ENCODE measurements around the gene PILRA.
A peak's percentile ranks its signal among the peaks of the same experiment; 100 is the strongest.
"Not testable (repeated sequence)": the region's sequence is repeated elsewhere in the genome, so short reads cannot be mapped to it uniquely, and the experiment has no call there.

Gene PILRA

GRCh38 chr7:100373261-100373831, at the start of gene PILRA:
Gene PILRA, plus strand, starts transcription at chr7:100373487. Its CDS starts 170 bp downstream, at chr7:100373657.
- DNase-seq (ENCODE audit: low read depth): no peak

- not testable (repeated sequence) for DNase-seq (ENCODE audit: low read depth)
Measured at GRCh38 chr7:100324194-100324593, 49.1 kb upstream of the PILRA start.

GRCh38 chr7:100325671-100326070, 47.6 kb upstream of the PILRA start:
- not testable (repeated sequence) for DNase-seq (ENCODE audit: low read depth)

GRCh38 chr7:100326914-100327313, 46.4 kb upstream of the PILRA start:
- not testable (repeated sequence) for DNase-seq (ENCODE audit: low read depth)

GRCh38 chr7:100335566-100336466, 37.5 kb upstream of the PILRA start:
- peak; percentile 78 for DNase-seq (ENCODE audit: low read depth)

GRCh38 chr7:100338083-100338696, 35.1 kb upstream of the PILRA start:
- not testable (repeated sequence) for DNase-seq (ENCODE audit: low read depth)

GRCh38 chr7:100341286-100341685, 32.0 kb upstream of the PILRA start:
- DNase-seq (ENCODE audit: low read depth): not testable (repeated sequence)

GRCh38 chr7:100342765-100343164, 30.5 kb upstream of the PILRA start:
- DNase-seq (ENCODE audit: low read depth): no peak

GRCh38 chr7:100344124-100344559, 29.1 kb upstream of the PILRA start:
- DNase-seq (ENCODE audit: low read depth): not testable (repeated sequence)

GRCh38 chr7:100344560-100345287, 28.6 kb upstream of the PILRA start:
- peak; percentile 70 for DNase-seq (ENCODE audit: low read depth)

GRCh38 chr7:100345288-100345672, 28.0 kb upstream of the PILRA start:
- peak; percentile 48 for DNase-seq (ENCODE audit: low read depth)

GRCh38 chr7:100346921-100347320, 26.4 kb upstream of the PILRA start:
- no peak for DNase-seq (ENCODE audit: low read depth)

- no peak for DNase-seq (ENCODE audit: low read depth)
Measured at GRCh38 chr7:100348805-100349204, 24.5 kb upstream of the PILRA start.

GRCh38 chr7:100349757-100350156, 23.5 kb upstream of the PILRA start:
- DNase-seq (ENCODE audit: low read depth): no peak

GRCh38 chr7:100351657-100352058, 21.6 kb upstream of the PILRA start:
- DNase-seq (ENCODE audit: low read depth): no peak

GRCh38 chr7:100352230-100352781, 21.0 kb upstream of the PILRA start:
- not testable (repeated sequence) for DNase-seq (ENCODE audit: low read depth)

GRCh38 chr7:100352984-100353684, 20.2 kb upstream of the PILRA start:
- DNase-seq (ENCODE audit: low read depth): no peak

- no peak for DNase-seq (ENCODE audit: low read depth)
Measured at GRCh38 chr7:100353685-100354330, 19.5 kb upstream of the PILRA start.

- DNase-seq (ENCODE audit: low read depth): no peak
Measured at GRCh38 chr7:100356416-100357068, 16.7 kb upstream of the PILRA start.

- no peak for DNase-seq (ENCODE audit: low read depth)
Measured at GRCh38 chr7:100357131-100357561, 16.1 kb upstream of the PILRA start.
